ENCODE measurements around the gene FAHD2A.
"Not testable (repeated sequence)": the region's sequence is repeated elsewhere in the genome, so short reads cannot be mapped to it uniquely, and the experiment has no call there.

DNA sequence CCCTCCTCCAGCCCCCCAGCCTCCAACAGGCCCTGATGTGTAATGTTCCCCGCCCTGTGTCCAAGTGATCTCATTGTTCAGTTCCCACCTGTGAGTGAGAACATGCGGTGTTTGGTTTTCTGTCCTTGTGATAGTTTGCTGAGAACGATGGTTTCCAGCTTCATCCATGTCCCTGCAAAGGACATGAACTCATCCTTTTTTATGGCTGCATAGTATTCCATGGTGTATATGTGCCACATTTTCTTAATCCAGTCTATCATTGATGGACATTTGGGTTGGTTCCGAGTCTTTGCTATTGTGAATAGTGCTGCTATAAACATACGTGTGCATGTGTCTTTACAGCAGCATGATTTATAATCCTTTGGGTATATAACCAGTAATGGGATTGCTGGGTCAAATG, 47.0 kb upstream of the FAHD2A start:
- TF ChIP-seq, protein P1, sequence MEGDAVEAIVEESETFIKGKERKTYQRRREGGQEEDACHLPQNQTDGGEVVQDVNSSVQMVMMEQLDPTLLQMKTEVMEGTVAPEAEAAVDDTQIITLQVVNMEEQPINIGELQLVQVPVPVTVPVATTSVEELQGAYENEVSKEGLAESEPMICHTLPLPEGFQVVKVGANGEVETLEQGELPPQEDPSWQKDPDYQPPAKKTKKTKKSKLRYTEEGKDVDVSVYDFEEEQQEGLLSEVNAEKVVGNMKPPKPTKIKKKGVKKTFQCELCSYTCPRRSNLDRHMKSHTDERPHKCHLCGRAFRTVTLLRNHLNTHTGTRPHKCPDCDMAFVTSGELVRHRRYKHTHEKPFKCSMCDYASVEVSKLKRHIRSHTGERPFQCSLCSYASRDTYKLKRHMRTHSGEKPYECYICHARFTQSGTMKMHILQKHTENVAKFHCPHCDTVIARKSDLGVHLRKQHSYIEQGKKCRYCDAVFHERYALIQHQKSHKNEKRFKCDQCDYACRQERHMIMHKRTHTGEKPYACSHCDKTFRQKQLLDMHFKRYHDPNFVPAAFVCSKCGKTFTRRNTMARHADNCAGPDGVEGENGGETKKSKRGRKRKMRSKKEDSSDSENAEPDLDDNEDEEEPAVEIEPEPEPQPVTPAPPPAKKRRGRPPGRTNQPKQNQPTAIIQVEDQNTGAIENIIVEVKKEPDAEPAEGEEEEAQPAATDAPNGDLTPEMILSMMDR (IDR thresholded peaks at IDR 0.05; ENCODE audit: control extremely low read depth in 1 of 3, insufficient read depth in 1 of 3, low read depth in 1 of 3, low read length in 3 of 3), result not testable (repeated sequence)
- TF ChIP-seq JUND (IDR thresholded peaks at IDR 0.05; ENCODE audit: low read length); POLR2A (IDR thresholded peaks at IDR 0.05; ENCODE audit: control extremely low read depth in 1 of 2, low read depth in 2 of 2, low read length in 2 of 2); POLR2AphosphoS5 (IDR thresholded peaks at IDR 0.05; ENCODE audit: low read depth, low read length): not testable (repeated sequence)
